Endothelial cell of umbilical vein (primary cell): ENCODE data around the gene ARMC7. TPM values are rescaled to one million over a fixed set of nuclear protein-coding genes. Genes with fewer than 3 reads are reported as not detected.

Source experiments
- BruUV-seq: library from RNA; stranded (reverse); fragments of 400-500 nt; replicated peaks from 2 replicates; lab custom pipeline; 2021; lab: Mats Ljungman, UMichigan
- CTCF ChIA-PET: fragments of 300-600, 350-600 bp; sonication (Branson Sonifier 250); formaldehyde crosslinking; loops from one replicate; lab custom pipeline; 2021; ENCODE audit warnings: antibody characterized with exemption, inconsistent platforms; lab: Charles Lee
- POLR2A ChIA-PET: fragments of 300-600, 350-600 bp; sonication (Branson Sonifier 250); formaldehyde crosslinking; loops from one replicate; lab custom pipeline; 2021; ENCODE audit warnings: antibody characterized with exemption, inconsistent platforms; lab: Charles Lee
- DNase-seq: peaks from one replicate; pipeline ENCODE4 v3.0.0-alpha.2; 2011; ENCODE audit warnings: low read depth, low spot score
- FAIRE-seq: peaks from 2 replicates; lab custom pipeline; 2011; peaks lifted over from hg19 to GRCh38; lab: Jason Lieb, UNC
- H2AFZ ChIP-seq: 2 replicates; pipeline ENCODE4 v1.6.0; 2012; ENCODE audit warnings: low read depth, low read length, control low read depth, inconsistent platforms
- H3K27ac ChIP-seq: 2 replicates; pipeline ENCODE4 v1.5.1; 2011; ENCODE audit warnings: low read depth, mild to moderate bottlenecking, control low read depth, low read length, moderate library complexity; ENCODE audit not compliant: insufficient read depth
- H3K27me3 ChIP-seq, 2 experiments: 2 replicates each; pipeline versions ENCODE4 v1.6.0 to v1.6.1; 2011; ENCODE audit warnings: low read length in 2 of 2, mixed read lengths in 1 of 2; ENCODE audit not compliant: control insufficient read depth in 2 of 2, insufficient read depth in 2 of 2
- H3K36me3 ChIP-seq, 2 experiments: 2 replicates in 1 of 2; 3 replicates in 1 of 2; pipeline ENCODE4 v1.5.1; 2011; ENCODE audit warnings: low read length in 2 of 2, mild to moderate bottlenecking in 1 of 2, moderate library complexity in 1 of 2; ENCODE audit not compliant: control insufficient read depth in 2 of 2, insufficient read depth in 2 of 2; ENCODE audit errors: extremely low read depth in 1 of 2
- H3K4me1 ChIP-seq: 3 replicates; pipeline ENCODE4 v1.5.1; 2011; ENCODE audit warnings: mild to moderate bottlenecking, low read length; ENCODE audit not compliant: control insufficient read depth, insufficient read depth; ENCODE audit errors: extremely low read depth
- H3K4me2 ChIP-seq: 2 replicates; pipeline ENCODE4 v1.6.1; 2011; ENCODE audit warnings: low read length, control low read depth, mixed read lengths; ENCODE audit not compliant: insufficient read depth
- H3K4me3 ChIP-seq, 3 experiments: fragments of 200-600 bp in 1 of 3; sonication (generic), shearing (Covaris generic) in 1 of 3; replicated peaks in 1 of 3; 2 replicates each; pipeline ENCODE4 v1.5.1; 2011 to 2016; ENCODE audit warnings: control low read depth in 3 of 3, low read length in 3 of 3, mild to moderate bottlenecking in 2 of 3, inconsistent platforms in 1 of 3, low read depth in 1 of 3, moderate library complexity in 1 of 3; ENCODE audit not compliant: insufficient read depth in 1 of 3
- H3K79me2 ChIP-seq: 2 replicates; pipeline ENCODE4 v1.6.0; 2012; ENCODE audit warnings: low read length, inconsistent platforms; ENCODE audit not compliant: control insufficient read depth, insufficient read depth
- H3K9ac ChIP-seq: replicated peaks from 2 replicates; pipeline ENCODE3; 2011; ENCODE audit warnings: low read length, control low read depth; ENCODE audit not compliant: insufficient read depth; ENCODE audit errors: extremely low read depth
- H3K9me1 ChIP-seq: replicated peaks from 3 replicates; pipeline ENCODE4 v1.6.0; 2011; ENCODE audit warnings: mild to moderate bottlenecking, low read length; ENCODE audit not compliant: control insufficient read depth, insufficient read depth; ENCODE audit errors: extremely low read depth
- H3K9me3 ChIP-seq: replicated peaks from 2 replicates; pipeline ENCODE4 v1.5.1; 2012; ENCODE audit warnings: low read length, inconsistent platforms; ENCODE audit not compliant: control insufficient read depth, insufficient read depth
- H4K20me1 ChIP-seq: replicated peaks from 2 replicates; pipeline ENCODE3; 2011; ENCODE audit warnings: mild to moderate bottlenecking, low read length; ENCODE audit not compliant: control insufficient read depth, insufficient read depth; ENCODE audit errors: extremely low read depth
- FOS ChIP-seq: IDR thresholded peaks from 2 replicates; pipeline ENCODE4 v1.6.1; 2011; ENCODE audit warnings: mild to moderate bottlenecking, low read length, moderate library complexity, borderline replicate concordance; ENCODE audit not compliant: insufficient read depth
- JUN ChIP-seq: IDR thresholded peaks from 2 replicates; pipeline ENCODE4 v1.6.1; 2011; ENCODE audit warnings: borderline replicate concordance, low read depth; ENCODE audit not compliant: insufficient read length, insufficient read depth
- POLR2A ChIP-seq: IDR thresholded peaks from 2 replicates; pipeline ENCODE4 v1.6.1; 2012; ENCODE audit warnings: low read depth, mild to moderate bottlenecking, control low read depth, low read length
- dilution Hi-C: fragments of 300-500 bp; cut with MboI; formaldehyde crosslinking; loops from one replicate; pipeline ENCODE4 v1.15.0; 2019; ENCODE audit warnings: low sequenced_read_pairs; ENCODE audit not compliant: extremely low pct_ligation_motif_present
- intact Hi-C: fragments of 100-400 bp; cut with micrococcal nuclease; formaldehyde crosslinking; loops from one replicate; pipeline ENCODE4 v1.10.0; 2022
- polyA plus RNA-seq, 4 experiments: library from polyadenylated mRNA; depleted of rRNA in 3 of 4; stranded (reverse) in 3 of 4; unstranded in 1 of 4; fragments of >200 nt; gene quantifications; 2 replicates each; pipeline versions ENCODE4 v1.2.1 to v1.2.3, GENCODE V29; 2011 to 2012; ENCODE audit warnings: missing spikeins in 1 of 4
- total RNA-seq: library from RNA; stranded (reverse); gene quantifications from 2 replicates; pipeline ENCODE4 v1.2.3, GENCODE V29; 2021
- TF ChIP-seq, protein P1 (sequence below): IDR thresholded peaks from 2 replicates; pipeline ENCODE4 v1.6.1; 2011; ENCODE audit not compliant: insufficient read depth, insufficient read length
- TF ChIP-seq, protein P2 (sequence below), 2 donors: IDR thresholded peaks; 1 replicate in 1 of 2; 2 replicates in 1 of 2; pipeline ENCODE4 v1.5.1; 2011; ENCODE audit warnings: low read length in 2 of 2, mild to moderate bottlenecking in 2 of 2, moderate library complexity in 2 of 2, control low read depth in 1 of 2, inconsistent platforms in 1 of 2, low read depth in 1 of 2; ENCODE audit not compliant: insufficient read depth in 1 of 2; ENCODE audit errors: extremely low read depth in 1 of 2

ARMC7 gene
- total and polyA plus RNA-seq, 2 donors (not counting 3 experiments of a cell fraction or from before 2014, with no cell fraction given) = 11.8 to 15.7 TPM

DNA sequence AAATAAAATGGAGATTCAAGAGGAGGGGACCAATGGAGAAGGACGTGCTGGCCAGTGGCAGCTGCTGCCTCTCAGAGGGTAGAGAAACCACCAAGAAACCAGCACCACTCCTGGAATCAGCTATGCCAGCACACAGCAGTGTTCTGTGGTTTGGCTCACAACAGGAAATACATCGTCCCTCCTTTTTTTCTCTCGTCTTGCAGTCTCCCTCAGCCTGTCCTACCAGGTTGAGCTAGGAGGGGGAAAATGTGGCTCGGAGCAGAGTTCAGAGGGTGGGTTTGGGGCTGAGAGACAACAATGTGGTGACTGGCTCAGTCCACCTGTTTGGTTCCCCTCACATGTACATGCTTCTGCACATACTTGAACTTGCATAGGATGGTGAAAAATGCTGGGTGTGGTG lies 41.9 kb upstream of the ARMC7 start:
- POLR2A ChIA-PET = no interaction called here
- Histone ChIP-seq H3K9me1 (no peaks in the 10 kb centered on the region), H2AFZ (no peak overlapping the region), H3K27ac (no peak overlapping the region), H3K36me3 (peaks cover 7 to 16% of the 10 kb centered on the region in 2 experiments), H3K27me3 (no peaks in the 10 kb centered on the region), H3K79me2 (no peaks in the 10 kb centered on the region), H3K4me3 (no peak overlapping the region), H4K20me1 (no peaks in the 10 kb centered on the region), H3K9ac (no peak overlapping the region), H3K4me2 (no peak overlapping the region), H3K4me1 (peaks cover 6% of the 10 kb centered on the region), H3K9me3 (no peaks in the 10 kb centered on the region)
- CTCF ChIA-PET = interaction anchor here (1.3 to 3.9 kb wide), 3 partner anchors 38 to 135 kb away, joined by 4 to 52 read pairs (median 47); no protein-coding TSS in a partner anchor
- DNase-seq = no peak
- BruUV-seq = no TSS peak
- intact Hi-C loops (no loop called here), dilution Hi-C loops (no loop called here)
- no peak for TF ChIP-seq FOS
- no peak for TF ChIP-seq POLR2A
- TF ChIP-seq, protein P1, sequence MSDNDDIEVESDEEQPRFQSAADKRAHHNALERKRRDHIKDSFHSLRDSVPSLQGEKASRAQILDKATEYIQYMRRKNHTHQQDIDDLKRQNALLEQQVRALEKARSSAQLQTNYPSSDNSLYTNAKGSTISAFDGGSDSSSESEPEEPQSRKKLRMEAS = no peak
- TF ChIP-seq JUN = no peak
- TF ChIP-seq, protein P2, sequence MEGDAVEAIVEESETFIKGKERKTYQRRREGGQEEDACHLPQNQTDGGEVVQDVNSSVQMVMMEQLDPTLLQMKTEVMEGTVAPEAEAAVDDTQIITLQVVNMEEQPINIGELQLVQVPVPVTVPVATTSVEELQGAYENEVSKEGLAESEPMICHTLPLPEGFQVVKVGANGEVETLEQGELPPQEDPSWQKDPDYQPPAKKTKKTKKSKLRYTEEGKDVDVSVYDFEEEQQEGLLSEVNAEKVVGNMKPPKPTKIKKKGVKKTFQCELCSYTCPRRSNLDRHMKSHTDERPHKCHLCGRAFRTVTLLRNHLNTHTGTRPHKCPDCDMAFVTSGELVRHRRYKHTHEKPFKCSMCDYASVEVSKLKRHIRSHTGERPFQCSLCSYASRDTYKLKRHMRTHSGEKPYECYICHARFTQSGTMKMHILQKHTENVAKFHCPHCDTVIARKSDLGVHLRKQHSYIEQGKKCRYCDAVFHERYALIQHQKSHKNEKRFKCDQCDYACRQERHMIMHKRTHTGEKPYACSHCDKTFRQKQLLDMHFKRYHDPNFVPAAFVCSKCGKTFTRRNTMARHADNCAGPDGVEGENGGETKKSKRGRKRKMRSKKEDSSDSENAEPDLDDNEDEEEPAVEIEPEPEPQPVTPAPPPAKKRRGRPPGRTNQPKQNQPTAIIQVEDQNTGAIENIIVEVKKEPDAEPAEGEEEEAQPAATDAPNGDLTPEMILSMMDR (IDR thresholded peaks at IDR 0.05; ENCODE audit: extremely low read depth in 1 of 2, insufficient read depth in 1 of 2, low read depth in 1 of 2, low read length in 2 of 2) = no peak
- FAIRE-seq = no peak

DNA sequence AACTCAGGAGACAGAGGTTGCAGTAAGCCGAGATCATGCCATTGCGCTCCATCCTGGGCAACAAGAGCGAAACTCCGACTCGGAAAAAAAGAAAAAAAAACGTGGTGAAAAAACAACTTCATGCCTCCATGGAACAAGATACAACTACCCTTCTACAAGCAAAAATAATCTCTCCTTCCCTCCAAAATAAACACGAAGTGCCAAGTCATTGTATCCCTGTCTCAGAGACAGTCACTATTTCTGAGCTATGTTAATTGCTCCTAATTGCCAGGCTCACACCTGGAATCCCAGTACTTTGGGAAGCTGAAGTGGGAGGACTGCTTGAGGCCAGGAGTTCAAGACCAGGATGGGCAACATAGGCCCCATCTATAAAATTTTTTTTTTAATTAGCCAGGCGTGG lies 41.0 kb upstream of the ARMC7 start:
- no peak for FAIRE-seq

More for the DNA sequence above, 41.0 kb upstream of the ARMC7 start:
- ChIA-PET CTCF (interaction anchor here (1.3 to 3.9 kb wide), 13 partner anchors 9 to 202 kb away, joined by 4 to 74 read pairs (median 10); partner anchors contain the start of genes ARMC7, MIF4GD and SLC16A5), POLR2A (no interaction called here)
- no peak overlapping the region for H3K27ac ChIP-seq
- no peaks in the 10 kb centered on the region for H4K20me1 ChIP-seq
- intact Hi-C loops (no loop called here), dilution Hi-C loops (no loop called here)
- no peaks in the 10 kb centered on the region for H3K27me3 ChIP-seq
- no peaks in the 10 kb centered on the region for H3K79me2 ChIP-seq
- no TSS peak for BruUV-seq
- no peaks in the 10 kb centered on the region for H3K9me3 ChIP-seq
- DNase-seq = no peak
- H3K9me1 ChIP-seq = no peaks in the 10 kb centered on the region
- no peak overlapping the region for H2AFZ ChIP-seq
- TF ChIP-seq FOS = no peak
- peaks cover 4 to 8% of the 10 kb centered on the region in 2 experiments for H3K36me3 ChIP-seq
- no peak overlapping the region for H3K4me2 ChIP-seq
- H3K9ac ChIP-seq = no peak overlapping the region
- H3K4me3 ChIP-seq = no peak overlapping the region
- H3K4me1 ChIP-seq = peaks cover 6% of the 10 kb centered on the region
